GM19452 (cell line): ENCODE measurements around the gene TBC1D17.

Source experiments
- ATAC-seq: cut with Tn5 transposase; IDR thresholded peaks from one replicate; pipeline ENCODE4 v1.9.1; 2021; ENCODE audit not compliant: unreplicated experiment

The TBC1D17 gene

DNA sequence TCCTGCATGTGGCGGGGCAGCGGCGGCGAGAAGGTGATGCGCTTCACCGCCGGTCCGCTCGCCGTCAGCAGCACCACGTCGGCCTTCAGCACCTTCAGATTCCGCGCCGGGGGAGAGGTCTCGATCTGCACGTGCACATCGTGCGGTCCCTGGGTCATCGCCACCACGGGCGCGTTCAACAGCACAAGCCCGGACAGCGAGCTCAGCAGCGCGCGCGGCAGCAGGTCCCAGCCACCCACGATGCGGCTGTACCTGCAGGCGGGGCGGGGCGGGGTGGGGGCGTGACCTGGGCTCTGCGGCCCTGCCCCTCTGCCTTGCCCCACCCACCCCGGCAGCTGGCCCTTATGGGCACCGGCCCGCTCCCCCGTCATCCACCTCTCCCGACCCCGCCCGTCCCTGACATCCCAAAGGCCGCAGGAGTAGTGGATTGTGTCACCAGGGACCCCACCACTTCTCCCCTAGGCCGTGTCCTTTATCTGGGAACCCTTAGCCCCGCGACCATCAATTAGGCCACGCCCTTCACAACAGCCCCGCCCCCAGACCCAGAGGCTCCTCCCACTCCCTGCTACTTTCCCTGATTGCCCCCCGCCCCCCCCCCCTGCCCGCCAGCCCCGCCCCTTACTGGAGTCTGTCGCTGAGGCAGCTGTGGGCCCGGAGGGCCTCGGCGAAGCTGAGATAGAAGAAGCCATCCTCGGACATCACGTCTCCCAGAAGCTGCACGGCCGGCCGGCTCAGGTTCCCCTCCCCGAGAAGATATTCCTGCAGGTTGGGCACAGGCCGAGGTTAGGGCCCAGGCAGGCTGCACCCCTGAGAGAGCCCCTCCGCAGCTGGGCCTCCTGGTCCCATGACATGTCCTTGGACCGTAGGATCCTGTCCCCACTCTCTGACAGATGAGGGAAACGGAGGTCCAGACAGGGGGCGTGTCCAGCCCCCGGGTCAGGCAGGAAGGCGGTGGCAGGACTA is 13.1 kb downstream of the TBC1D17 start:
- ATAC-seq: no peak

DNA sequence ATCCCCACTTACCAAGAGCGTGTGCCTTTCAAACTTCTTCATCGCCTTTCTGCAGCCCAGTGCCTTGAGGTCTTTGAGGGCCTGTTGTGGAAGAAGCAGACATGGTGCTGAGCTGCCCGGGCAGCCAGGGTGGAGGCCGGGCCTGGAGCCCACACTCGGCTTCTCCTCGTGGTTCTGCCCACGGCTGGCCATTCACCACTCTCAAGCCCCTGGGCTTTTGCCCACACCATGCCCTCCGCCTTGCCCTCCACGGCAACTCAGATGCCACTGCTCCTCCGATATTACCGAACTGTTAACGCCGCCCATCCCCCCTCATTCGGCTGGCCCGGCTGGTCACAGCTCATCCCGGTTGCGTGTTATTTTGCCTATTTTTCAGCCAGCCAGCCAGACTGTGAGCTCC is 13.9 kb downstream of the TBC1D17 start:
- no peak for ATAC-seq

DNA sequence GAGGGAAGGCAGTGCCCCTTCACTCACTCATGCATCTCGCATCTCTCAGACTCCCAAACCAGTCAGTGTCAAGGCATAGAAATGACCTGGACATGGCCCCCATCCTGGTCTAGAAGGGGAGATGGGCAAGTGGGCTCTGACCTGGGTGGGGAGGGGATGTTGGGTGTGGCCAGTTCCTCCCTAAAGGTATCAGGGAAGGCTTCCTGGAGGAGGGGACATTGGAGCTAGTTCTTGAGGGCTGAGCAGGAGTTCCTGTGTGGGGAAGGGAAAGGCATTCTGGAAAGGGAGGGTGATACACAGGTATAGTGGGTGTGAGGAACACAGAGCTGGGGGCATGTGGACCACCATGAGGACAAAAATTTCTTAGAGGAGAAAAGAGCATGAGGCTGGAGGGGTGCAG is 15.2 kb downstream of the TBC1D17 start:
- ATAC-seq: no peak

DNA sequence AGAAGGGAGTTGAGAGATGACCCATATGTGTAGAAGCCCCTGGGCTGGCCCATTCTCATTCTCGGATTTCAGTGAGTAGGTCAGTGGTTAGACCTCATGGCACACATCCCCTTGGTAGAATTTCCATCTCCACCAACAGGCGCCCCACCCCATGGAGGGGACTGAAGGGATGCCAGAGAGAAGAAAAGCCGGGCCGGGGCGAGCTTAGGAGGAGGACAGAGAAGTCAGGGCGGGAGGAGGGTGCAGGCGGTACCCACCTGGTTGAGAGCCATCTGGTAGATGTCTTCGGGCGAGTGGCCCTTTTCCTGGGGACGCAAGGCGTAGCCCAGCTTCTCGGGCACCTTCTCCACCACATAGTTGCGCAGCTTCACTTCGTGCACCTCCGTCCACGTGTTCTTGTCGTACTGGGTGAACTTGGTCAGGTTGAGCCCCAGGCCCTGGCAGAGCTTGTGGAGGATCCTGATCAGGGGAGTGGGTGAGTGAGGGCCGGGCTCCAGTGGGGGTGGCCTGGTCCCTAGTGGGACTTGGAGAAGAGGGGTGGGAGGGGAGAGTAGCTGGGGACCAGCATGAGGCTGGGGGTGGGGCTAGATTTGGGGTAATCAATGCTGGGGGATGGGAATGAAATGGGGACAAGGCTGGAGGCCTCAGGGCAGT is 16.6 kb downstream of the TBC1D17 start:
- ATAC-seq: no peak

DNA sequence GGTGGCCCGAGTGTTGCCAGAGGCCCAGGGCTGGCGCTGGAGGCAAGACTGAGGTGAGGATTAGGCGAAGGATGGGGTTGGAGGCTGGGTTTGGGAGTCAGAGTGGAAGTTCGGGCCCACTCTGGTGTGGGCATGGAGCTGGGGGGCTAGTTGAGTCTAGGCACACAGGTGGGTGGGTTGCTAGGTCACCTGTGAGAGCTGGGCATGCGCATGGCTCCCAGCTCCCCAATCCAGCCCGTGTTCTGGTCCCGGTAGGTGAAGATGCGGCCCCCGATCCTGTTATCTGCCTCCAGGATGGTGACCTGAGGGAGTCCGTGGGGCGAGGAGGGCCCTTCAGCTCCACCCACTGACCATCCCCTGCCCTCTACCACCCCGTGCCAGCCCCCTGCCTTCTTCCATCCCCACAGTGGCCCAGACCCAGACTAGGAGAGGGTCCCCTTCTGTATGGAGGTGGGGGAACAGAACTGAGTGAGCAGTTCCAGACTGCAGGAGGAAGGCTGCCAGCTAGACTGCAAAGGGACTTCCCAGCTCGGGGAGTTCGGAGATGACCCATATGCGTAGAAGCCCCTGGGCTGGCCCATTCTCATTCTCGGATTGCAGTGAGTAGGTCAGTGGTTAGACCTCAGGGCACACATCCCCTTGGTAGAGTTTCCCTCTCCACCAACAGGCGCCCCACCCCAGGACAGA is 17.5 kb downstream of the TBC1D17 start:
- no peak for ATAC-seq

DNA sequence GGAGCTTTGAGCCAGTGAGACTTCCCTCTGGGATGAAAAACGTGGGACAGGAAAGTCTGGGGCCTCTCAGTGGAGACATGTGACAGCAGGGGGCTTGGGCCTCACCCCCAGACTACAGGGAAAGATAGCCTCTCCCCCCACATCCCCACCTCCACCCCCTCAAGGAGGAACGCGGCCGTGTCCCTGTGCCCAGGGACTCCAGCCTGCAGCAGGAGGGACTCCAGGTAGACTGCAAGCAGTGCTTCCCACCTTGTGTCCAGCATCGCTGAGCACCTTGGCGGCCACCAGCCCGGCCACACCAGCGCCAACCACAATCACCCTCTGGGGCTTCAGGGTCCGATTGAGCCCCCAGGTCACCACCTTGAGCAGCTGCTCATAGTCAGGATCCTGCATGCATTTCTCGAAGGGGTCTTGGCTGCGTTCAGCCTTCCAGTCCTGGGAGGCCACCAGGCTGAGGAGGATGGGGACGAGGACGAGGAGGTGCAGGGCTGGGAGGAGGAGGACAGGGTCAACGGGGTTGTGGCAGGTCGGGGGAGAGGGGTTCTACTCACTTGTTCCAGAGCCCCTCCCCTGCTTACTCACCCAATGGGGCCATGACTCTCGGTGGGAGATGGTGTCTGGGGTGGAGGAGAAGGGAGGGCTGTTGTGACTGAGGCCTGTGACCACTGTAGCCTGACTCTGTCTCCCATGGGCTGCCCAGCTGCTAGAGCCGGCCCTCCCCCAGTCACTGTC is 18.2 kb downstream of the TBC1D17 start:
- no peak for ATAC-seq

DNA sequence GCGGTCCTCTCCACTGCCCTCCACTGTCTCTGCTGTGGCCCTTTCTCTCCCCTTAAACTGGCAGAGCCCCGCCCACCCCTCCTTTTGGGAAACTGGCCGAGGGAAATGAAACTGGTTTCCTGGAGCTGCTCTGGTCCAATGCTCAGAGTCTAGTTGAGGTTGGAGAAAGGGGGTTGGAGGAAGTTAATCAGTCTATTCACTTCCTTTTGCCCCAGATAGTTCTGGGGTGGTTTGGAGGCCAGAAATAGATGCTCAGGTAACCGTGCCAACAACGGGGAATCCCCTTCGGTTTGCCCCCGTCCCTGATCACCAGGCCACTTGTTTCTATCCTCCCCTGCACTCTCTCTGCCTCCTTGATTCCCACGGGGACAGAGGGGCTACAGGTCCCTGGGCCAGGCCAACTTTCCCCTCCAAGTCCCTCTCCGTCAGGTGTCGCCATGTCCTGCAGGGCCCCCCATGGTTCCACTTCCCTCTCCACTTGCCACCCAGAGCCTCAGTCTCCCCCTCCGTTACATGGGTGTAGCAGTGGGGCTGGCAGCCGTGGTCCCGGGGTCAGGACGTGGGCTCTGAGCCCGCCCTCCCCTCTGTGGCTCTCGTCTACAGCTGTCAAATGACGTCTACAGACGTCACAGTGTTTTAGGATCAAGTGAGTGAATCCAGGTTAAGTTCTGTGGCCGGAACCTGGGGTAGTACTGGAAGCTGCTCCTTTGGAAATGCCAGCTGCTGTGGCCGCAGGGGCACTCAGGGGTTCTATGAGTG is 19.5 kb downstream of the TBC1D17 start, which contains the start of gene IL4I1:
IL4I1 (minus strand) TSS at position 25 of the 759 bp plus-strand sequence. CDS start 727 bp downstream, outside the sequence.
- peak; percentile 42 for ATAC-seq

DNA sequence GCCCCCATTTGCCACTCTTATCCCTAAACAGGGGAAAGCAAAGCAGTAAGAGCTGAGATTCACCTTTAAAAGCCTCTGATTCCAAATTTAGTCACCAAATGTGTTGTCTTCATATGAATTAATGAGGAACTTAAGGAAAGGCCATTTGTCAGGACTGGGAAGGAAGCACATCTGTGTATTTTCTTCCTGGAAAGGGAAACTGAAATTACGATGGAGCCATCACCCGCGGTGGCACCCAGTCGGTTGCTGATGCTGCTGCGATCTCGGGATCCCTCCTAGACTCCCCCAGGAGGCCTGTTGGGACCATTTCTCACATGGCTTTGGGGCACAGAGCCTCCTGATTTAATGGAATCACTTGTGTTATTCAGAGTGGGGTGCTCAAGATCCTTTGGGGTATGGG is 26.6 kb downstream of the TBC1D17 start:
- no peak for ATAC-seq

DNA sequence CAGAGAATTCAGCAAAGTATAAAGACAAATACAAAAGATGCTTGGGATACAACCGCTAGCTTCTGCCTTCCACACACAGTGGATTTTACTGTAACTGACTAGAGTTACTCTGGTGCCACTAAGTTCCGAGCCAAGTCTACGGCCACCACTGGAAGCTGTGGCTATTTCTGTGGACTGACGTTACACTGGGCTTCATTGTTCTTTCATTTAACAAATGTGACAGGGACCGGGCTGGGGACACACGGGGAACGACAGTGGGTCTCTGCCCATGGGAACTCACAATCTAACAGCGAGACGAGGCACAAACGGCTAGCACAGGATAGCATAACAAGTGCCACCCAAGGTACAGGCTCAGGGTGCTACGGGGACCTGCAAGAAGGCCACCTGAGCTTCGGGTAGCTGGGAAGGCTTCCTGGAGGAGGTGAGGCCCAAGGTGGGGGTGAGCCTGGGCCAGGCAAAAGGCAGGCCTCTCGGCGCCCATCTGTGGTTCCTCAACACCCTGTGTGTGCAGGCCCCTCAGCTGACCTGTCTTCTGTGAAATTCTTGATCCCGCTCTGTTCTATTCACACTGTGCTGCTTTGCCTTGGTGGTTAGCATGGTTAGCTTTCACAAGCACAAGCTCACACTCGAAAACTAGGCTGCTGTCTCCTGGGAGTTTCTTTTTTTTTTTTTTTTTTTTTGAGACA is 29.5 kb downstream of the TBC1D17 start:
- no peak for ATAC-seq

DNA sequence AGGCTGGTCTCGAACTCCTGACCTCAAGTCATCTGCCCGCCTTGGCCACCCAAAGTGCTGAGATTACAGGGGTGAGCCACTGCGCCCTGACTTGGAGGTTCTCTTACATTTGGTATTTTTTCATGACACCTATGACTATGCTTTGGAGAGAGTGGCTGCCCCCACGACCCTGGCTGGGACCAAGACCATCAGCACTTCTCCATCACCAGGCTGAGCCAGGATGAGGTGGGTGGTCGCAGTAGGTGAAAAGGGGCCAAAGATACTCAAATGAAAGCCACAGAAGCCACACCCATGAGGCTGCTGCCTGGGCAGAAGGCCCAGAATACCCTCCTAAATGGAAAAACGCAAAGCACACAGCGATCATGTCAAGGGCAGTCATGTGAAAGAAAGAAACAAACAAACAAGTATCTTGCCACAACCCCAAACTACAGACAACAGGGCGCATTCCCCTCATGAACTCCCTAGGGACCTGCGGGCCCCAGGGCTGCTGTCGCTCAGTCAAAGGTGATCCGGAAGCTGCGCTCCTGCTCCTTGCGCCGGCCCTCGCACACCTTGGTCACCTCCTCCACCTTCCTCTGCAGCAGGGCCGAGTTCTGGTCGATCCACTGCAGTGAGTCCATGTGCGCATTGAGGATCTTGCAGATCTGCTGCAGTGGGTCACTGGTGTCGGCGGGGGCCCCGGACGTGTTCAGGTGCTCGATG is 30.4 kb downstream of the TBC1D17 start:
- no peak for ATAC-seq

DNA sequence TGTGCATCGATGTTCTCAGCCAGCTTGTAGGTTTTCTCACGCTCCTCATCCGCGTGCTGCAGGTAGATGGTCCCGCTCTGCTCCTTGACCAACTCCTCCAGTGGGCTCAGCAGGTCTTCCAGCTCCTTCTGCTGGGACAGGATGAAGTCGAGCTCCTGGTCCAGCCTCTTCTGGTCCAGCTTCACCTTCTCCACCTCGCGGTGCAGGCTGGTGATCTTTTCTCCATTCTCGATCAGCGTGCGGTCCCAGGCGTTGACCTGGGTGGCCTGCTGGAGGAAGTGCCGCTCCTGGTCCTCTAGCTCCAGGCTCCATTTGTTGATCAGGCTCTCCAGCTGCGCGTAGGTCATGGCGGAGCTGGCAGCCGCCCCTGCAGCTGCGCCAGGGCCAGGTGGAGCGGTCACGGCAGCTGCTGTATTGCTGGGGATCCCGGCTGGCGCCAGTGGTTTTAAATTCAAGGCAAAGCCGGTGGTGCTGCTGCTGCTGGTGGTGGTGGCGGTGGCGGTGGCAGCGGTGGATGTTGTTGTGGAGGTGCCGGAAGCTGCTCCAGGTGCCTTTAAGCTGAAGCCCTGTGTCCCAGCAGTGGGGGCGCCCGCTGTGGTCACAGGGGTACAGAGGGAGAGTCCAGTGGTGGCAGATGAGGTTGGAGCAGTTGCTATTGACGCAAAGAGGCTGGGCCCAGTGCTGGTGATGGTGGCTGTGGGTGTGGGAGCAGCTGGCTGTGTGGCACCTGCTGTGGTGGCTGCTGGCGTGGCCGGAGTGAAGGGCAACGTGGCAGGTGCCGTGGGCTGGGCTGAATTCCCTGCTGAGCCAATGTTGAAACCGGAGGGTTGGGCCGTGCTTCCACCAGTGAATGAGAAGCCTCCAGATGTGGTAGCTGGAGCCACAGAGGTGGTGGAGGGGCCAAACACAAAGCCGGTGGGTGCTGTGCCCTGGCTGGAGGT is 31.2 kb downstream of the TBC1D17 start:
- no peak for ATAC-seq

DNA sequence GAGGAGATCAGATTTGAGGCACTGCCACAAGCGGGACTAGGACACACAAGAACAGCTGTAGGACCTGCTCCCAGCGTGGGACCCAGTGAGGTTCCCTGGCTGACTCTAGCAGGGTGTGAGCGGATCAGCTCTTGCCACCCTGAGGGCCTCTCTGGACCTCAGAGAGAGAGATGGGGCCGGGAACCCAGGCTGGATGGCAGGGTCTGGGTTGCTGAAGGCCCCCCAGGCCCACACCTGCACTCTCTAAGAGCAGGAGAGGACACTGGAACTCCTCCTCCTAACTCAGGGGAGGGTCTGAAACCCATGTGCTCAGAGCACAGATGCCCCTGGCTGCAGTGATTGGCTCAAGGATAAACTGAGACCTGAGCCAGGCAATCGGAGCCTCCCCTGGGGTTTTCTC is 32.7 kb downstream of the TBC1D17 start:
- ATAC-seq: no peak

DNA sequence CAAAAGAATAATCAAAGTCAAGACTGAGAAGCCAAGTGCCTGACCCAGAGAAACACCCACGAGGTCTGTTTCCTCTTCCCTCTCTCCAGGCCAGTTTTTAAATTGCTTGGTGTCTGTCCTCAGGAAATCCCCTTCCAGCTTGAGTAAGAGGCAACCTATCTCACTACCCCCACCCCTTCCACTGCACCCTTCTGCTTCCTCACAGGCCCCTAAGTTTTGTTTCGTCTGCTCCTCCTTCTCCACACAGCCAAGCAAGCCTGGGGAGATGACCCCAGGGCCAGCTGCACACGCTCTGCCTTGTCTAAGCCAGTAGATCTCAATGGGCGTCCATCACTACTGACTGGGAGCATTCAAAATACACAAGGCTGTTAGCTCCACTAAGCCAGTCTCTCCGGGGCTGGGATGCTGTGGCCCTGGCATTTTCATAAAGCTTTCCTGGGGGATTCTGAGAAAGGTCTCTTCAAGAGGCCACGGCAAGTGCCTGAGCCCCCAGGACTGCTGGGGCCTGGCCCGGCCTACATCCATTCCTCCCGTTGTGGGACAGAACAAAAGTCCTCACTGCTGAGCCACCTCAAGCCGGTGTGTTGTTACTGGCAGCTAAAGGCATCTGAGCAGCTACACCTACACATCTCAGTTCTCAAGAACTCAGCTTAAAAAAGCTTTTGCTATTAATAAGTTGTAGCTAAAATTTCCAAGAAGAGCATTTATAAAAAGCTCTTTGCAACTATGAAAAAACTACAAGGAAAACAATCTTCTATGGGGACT is 34.1 kb downstream of the TBC1D17 start:
- no peak for ATAC-seq

DNA sequence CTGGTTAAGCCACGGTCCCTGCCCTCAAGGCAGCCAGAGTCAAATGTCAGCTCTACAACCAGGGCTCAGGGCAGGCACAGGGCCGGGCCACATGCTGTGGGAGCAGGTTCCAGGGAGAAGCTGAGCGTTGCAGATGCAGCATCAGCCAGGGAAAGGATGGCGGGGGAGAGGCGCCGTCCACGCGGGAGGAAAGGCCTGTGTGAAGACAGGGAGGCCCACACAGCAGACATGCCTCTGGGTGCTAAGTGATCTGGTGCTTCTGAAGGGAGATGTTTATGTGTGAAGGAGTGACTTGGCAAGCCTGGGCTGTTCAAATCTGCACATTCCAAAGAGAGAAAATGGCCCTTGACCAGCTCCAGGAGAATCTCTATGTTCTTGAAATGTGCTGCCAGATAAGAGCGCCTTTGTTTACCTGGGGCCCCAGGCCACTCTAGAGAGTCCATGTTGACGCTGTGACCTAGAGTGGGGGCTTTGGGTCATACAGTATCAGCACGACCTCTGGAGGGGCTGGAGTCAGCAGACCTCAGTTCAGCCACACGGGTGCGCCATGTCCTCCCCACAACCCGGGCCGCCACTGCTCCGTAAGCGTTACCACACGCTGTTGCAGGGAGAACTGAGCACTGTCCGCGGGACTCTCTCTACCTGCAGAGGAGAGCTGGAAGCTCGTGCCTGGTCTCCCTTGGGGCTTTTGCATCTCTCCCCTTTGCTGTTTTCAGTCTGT is 35.6 kb downstream of the TBC1D17 start:
- no peak for ATAC-seq

DNA sequence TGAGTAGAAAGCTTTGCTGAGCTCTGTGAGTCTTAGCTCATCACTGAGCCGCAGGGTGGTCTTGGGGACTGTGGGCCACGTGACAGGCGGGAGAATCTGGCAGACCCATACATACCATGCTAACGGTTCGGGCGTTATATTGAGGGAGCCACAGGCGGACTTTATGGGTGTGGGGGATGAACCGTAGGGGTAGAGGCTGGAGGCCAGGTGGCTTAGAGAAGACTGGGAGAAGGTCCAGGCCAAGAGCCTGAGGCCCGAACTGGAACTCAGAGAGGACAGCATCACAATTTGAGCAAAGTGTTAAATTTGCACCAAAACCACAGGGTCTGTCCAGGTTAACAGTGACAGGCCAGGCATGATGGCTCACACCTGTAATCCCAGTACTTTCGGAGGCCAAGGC is 36.2 kb downstream of the TBC1D17 start:
- ATAC-seq: no peak

DNA sequence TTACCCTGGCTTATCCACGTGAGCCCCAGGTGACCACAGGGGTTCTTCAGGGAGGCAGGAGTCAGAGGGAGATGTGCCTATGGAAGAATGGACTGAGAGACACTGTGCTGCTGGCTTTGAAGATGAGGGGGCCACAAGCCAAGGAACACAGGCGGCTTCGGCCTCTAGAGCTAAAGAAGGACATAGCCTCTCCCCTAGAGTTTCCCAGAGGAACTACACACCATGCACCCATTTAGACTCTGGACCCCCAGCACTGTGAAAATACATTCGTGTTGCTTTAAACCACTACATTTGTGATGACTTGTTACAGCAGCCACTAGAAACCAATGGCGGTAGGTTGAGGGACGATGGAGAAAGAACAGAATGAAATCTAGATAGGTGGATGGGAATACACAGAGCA is 37.8 kb downstream of the TBC1D17 start:
- no peak for ATAC-seq
